Measurements from ENCODE around the gene NRTN. TPM values are rescaled to one million over a fixed set of nuclear protein-coding genes. Genes with fewer than 3 reads are reported as not detected.
"Not testable (repeated sequence)": the region's sequence is repeated elsewhere in the genome, so short reads cannot be mapped to it uniquely, and the experiment has no call there.

NRTN gene
- total RNA-seq, 4 donors from 2014 or later, result not detected

DNA sequence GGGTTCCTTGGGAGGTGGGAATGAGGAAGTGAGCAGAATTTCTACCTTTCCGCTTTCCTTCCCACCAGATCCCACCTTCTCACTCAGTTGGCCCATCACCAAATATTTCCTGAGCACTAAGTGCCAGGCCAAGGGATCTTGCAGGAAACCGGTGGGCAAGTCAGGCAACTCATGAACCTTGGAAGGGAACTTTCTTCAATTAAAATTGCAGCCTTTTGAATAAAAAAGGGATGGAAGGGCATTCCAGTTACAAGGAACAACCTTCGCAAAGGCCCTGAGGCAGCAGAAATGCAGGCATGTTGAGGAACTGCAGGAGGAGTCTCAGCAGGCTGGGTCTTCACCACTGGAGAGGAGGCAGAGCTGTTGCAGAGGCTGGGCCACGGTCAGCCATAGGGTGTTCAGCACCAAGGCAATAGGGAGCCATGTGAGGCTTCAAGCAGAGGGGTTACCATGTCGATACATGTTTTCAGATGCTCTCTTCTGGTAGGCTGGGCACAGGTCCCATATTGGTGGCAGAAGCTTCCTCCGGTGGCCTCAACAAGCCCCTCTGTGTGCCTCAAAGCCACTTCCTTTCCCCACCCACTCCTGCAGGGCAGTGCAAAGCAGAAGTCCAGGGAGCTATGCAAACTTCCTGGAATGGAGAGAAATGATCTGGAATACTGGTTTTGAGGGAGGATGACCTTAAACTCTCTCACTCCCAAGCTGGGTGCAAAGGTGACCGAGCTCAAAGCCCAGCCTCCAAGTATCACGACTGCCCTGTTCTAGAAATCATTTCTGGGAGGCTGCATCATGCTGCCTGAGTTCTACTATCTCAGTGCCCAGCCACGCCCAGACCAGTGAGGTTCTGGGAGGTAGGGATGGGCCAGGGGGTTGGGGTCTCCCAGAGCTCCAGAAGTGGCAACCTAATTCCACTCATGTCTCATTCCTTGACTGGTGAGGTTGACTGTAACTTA lies 34.5 kb downstream of the NRTN start, which contains the start of gene FUT6:
Gene FUT6 (minus strand): TSS at position 638 of the 953 bp plus-strand sequence. CDS start 7,135 bp downstream, outside the sequence.
- H3K36me3 ChIP-seq, result no peaks in the 10 kb centered on the region
- H3K27ac ChIP-seq, result peak within 1 kb of the TSS in 1 of 4 donors; percentile 52
- H3K4me3 ChIP-seq, result no peak within 1 kb of the TSS
- peaks cover 0 to 29% of the 10 kb centered on the region in 2 donors for H3K27me3 ChIP-seq
- no peak for DNase-seq (ENCODE audit: low spot score in 2 of 2)
- H3K9me3 ChIP-seq, result no peaks in the 10 kb centered on the region
- 81 to 85% methylated on average over 8 to 9 of the region's 9 CpGs for WGBS, 2 donors
- H3K4me1 ChIP-seq, result no peaks in the 10 kb centered on the region
- no peak for TF ChIP-seq POLR2A (IDR thresholded peaks at IDR 0.05)
- TF ChIP-seq, protein P1, sequence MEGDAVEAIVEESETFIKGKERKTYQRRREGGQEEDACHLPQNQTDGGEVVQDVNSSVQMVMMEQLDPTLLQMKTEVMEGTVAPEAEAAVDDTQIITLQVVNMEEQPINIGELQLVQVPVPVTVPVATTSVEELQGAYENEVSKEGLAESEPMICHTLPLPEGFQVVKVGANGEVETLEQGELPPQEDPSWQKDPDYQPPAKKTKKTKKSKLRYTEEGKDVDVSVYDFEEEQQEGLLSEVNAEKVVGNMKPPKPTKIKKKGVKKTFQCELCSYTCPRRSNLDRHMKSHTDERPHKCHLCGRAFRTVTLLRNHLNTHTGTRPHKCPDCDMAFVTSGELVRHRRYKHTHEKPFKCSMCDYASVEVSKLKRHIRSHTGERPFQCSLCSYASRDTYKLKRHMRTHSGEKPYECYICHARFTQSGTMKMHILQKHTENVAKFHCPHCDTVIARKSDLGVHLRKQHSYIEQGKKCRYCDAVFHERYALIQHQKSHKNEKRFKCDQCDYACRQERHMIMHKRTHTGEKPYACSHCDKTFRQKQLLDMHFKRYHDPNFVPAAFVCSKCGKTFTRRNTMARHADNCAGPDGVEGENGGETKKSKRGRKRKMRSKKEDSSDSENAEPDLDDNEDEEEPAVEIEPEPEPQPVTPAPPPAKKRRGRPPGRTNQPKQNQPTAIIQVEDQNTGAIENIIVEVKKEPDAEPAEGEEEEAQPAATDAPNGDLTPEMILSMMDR (IDR thresholded peaks at IDR 0.05), result no peak

DNA sequence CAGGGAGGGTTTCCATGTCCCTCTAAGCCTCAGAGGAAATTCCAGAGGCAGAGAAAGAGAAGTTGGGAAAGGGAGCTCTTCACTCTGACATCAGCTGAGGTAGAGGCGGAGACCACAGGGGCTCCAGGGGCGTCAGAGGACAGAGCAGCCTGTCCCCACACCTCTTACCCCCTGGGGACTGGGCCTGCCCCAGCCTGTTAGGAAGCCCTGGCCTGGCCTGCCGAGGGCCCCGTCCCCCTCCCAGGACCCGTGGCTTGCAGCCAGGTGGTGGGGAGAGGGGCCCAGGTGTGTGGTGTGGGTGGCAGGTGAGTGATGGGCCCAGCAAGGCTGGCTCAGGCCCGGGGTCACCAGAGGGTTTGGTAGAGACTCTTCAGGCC lies 36.9 kb downstream of the NRTN start:
- H3K36me3 ChIP-seq; H3K27ac ChIP-seq; H3K4me3 ChIP-seq; H3K4me1 ChIP-seq; DNase-seq (ENCODE audit: low spot score in 2 of 2); H3K9me3 ChIP-seq: not testable (repeated sequence)
- WGBS, 2 donors, result 83 to 100% methylated on average over 2 to 6 of the region's 6 CpGs
- H3K27me3 ChIP-seq, result peaks cover 0 to 20% of the 10 kb centered on the region in 2 donors

DNA sequence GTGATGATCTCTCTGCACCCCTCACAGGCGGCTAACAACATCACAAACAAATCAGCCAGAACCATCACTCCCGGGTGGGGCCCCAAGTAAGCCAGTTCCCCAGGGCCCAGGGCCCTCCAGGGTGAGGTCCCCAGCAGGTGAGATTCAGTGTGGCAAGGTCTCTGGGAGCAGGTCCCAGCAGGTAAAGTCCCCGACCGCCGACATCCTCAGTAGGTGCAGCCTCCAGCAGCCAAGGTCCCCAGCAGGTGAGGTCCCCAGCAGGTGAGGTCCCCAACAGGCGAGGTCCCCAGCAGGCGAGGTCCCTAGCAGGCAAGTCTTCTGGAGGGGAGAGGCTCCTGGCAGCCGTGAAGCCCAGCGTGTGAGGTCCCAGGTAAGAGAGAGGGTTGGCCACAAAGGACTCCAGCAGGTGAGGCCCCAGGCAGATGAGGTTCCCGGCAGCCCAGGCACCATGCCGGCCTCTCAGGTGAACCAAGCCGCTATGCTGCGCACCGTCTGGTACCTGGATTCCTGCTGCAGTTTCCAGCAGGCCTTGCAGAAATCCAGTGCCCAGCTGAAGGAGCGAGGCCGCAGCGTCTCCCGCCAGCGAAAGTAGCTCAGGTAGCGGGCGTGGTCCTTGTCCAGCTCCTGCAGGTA lies 38.5 kb downstream of the NRTN start:
- 90 to 98% methylated on average over 11 to 13 of the region's 21 CpGs for WGBS, 2 donors
- Histone ChIP-seq H3K4me1 (no peaks in the 10 kb centered on the region), H3K9me3 (no peaks in the 10 kb centered on the region), H3K27me3 (peaks cover 0 to 13% of the 10 kb centered on the region in 2 donors), H3K36me3 (no peaks in the 10 kb centered on the region), H3K27ac (no peak overlapping the region), H3K4me3 (no peak overlapping the region)
- no peak for DNase-seq (ENCODE audit: low spot score in 2 of 2)
- TF ChIP-seq POLR2A (IDR thresholded peaks at IDR 0.05), result no peak
- no peak for TF ChIP-seq EP300 (IDR thresholded peaks at IDR 0.05)
- TF ChIP-seq, protein P1 (IDR thresholded peaks at IDR 0.05), result no peak

DNA sequence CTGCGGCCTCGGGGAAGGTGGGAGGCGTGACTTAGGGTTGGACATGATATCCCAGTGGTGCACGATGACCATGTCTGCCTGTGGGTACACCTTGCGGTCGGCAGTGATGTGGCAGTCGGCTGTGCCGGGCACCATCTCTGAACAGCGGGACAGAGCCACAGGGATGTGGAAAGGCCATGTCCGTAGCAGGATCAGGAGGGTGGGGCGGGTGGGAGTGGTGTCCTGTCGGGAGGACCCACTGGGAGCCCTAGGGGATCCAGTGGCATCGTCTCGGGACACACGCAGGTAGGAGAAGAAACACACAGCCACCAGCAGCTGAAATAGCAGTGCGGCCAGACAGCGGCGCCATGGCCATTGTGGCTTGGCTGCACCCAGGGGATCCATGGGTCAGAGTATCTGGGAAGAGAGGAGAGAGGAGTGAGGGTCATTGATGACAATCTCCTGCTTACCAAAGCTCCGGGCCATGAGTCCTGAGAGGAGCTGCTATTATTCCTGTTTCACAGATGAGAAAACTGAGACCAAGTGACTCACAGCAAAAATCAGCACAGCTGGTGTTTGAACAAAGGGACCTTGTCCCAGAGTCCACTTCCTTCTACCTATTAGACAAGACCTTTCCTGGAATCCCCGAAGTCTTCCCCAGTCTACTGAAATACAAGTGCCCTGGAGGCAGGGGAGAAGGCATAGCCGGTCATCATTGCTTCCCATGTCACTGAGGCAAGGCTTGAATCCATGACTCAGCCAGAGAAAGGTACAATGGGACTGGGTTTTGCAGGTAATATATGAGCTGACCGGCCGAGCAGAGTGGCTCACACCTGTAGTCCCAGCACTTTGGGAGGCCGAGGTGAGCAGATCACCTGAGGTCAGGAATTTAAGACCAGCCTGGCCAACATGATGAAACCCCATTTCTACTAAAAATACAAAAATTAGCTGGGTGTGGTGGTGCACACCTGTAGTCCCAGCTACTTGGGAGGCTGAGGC lies 39.9 kb downstream of the NRTN start:
- Histone ChIP-seq H3K36me3 (no peaks in the 10 kb centered on the region), H3K4me3 (no peak overlapping the region), H3K9me3 (no peaks in the 10 kb centered on the region), H3K27me3 (peaks cover 0 to 12% of the 10 kb centered on the region in 2 donors), H3K4me1 (no peaks in the 10 kb centered on the region), H3K27ac (no peak overlapping the region)
- 84 to 88% methylated on average over 24 of the region's 24 CpGs for WGBS, 2 donors
- TF ChIP-seq EP300 (IDR thresholded peaks at IDR 0.05), result no peak
- TF ChIP-seq, protein P1 (IDR thresholded peaks at IDR 0.05), result no peak
- TF ChIP-seq POLR2A (IDR thresholded peaks at IDR 0.05), result no peak
- DNase-seq (ENCODE audit: low spot score in 2 of 2), result no peak

DNA sequence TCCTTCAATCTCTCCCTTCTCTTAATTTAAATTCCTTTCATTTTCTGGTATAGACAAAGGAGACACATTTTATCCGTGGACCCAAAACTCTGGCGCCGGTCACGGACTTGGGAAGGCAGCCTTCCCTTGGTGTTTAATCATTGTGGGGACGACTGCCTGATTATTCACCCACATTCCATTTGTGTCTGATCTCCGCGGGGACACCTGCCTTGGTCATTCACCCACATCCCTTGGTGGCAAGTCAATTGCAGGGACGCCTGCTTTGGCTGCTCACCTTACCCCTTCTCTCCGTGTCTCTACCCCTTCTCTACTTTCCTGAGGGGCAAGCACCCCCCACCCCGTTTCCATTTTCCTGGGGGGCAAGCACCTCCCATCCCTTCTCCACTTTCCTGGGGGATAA lies 43.0 kb downstream of the NRTN start:
- H3K4me1 ChIP-seq; H3K9me3 ChIP-seq; H3K36me3 ChIP-seq; H3K4me3 ChIP-seq; DNase-seq (ENCODE audit: low spot score in 2 of 2); H3K27me3 ChIP-seq: not testable (repeated sequence)
- WGBS, 2 donors, result 82 to 86% methylated on average over 10 of the region's 10 CpGs
- peak overlapping the region in 1 of 4 donors; percentile 51 for H3K27ac ChIP-seq

DNA sequence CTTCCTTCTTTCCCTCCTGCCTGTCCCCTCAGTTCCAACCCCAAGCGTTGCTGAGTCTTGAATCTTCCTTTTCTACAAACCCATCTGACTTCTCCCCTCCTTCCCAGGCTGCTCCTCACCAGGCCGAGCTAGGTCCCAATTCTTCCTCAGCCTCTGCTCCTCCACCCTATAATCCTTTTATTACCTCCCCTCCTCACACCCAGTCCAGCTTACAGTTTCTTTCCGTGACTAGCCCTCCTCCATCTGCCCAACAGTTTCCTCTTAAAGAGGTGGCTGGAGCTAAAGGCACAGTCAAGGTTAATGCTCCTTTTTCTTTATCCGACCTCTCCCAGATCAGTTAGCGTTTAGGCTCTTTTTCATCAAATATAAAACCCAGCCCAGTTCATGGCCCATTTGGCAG lies 43.8 kb downstream of the NRTN start:
- H3K4me1 ChIP-seq, result not testable (repeated sequence)
- 37 to 41% methylated on average over 5 of the region's 5 CpGs for WGBS, 2 donors

More for the DNA sequence above, 43.8 kb downstream of the NRTN start:
- not testable (repeated sequence) for H3K27me3 ChIP-seq; H3K36me3 ChIP-seq; H3K9me3 ChIP-seq; H3K4me3 ChIP-seq; DNase-seq (ENCODE audit: low spot score in 2 of 2)
- peak overlapping the region in 1 of 4 donors; percentile 45 for H3K27ac ChIP-seq
